Pancreas (tissue), 10 donors: ENCODE data around the gene EXO1. TPM values are rescaled to one million over a fixed set of nuclear protein-coding genes. Genes with fewer than 3 reads are reported as not detected.

Source experiments
- ATAC-seq, 4 donors: fragments of 200-7000 bp; cut with Tn5 transposase; one replicate each; pipeline versions ENCODE4 v1.8.0 to v1.9.1; 2020; ENCODE audit warnings: mild to moderate bottlenecking in 4 of 4, moderate library complexity in 4 of 4
- DNase-seq, 6 donors: peaks; one replicate each; pipeline ENCODE4 v3.0.0-alpha.2; 2020
- FAIRE-seq: peaks from 2 replicates; lab custom pipeline; 2012; peaks lifted over from hg19 to GRCh38; lab: Jason Lieb, UNC
- H3K27ac ChIP-seq, 4 donors: fragments of 200-600 bp; sonication (generic); 1 replicate in 3 of 4; 2 replicates in 1 of 4; pipeline versions ENCODE4 v1.5.0 to v1.8.0; 2020
- H3K27me3 ChIP-seq, 4 donors: fragments of 200-600 bp; one replicate each; pipeline ENCODE4 v1.8.0; 2021
- H3K36me3 ChIP-seq, 3 donors: fragments of 200-600 bp; sonication (generic) in 1 of 3; one replicate each; pipeline versions ENCODE4 v1.5.0 to v1.8.0; 2020 to 2021
- H3K4me1 ChIP-seq, 3 donors: fragments of 200-600 bp; one replicate each; pipeline ENCODE4 v1.8.0; 2021
- H3K4me3 ChIP-seq, 4 donors: fragments of 200-600 bp; sonication (generic) in 2 of 4; one replicate each; pipeline versions ENCODE4 v1.5.0 to v1.8.0; 2020 to 2021
- H3K9me3 ChIP-seq, 4 donors: fragments of 200-600 bp; one replicate each; pipeline ENCODE4 v1.8.0; 2021
- WGBS, 2 donors: extraction: QIAGEN DNeasy Blood & Tissue Kit; methylation state at CpG; one replicate each; pipeline ENCODE4 v1.1.7; 2013; 5-methylcytosine and 5-hydroxymethylcytosine counted together
- intact Hi-C, 3 donors: fragments of 100-400 bp; cut with DNase I; formaldehyde crosslinking; loops; one replicate each; pipeline versions ENCODE4 v1.11.1 to v1.14.2; 2022
- polyA plus RNA-seq, 2 donors: library from polyadenylated mRNA; stranded (reverse); fragments of 200-250 nt; gene quantifications; one replicate each; pipeline ENCODE4 v1.2.3, GENCODE V29; 2013
- total RNA-seq, 6 donors: library from RNA; stranded (reverse); fragmentation: NEBNext Ultra II Directional in 4 of 6; extraction: Animal tissue kit (Norgen Biotek cat#: 25700) in 4 of 6; gene quantifications; one replicate each; pipeline versions ENCODE4 v1.2.1 to v1.2.4, GENCODE V29; 2021 to 2023
- TF ChIP-seq, protein P1 (sequence below), 4 donors: fragments of 200-600 bp; sonication (generic) in 3 of 4; IDR thresholded peaks; one replicate each; pipeline versions ENCODE4 v1.5.0 to v1.8.0; 2021; ENCODE audit warnings: antibody characterized with exemption in 4 of 4
- donor health status: healthy with polysubstance abuse.
- donor health status: DM: no; HTN: no; CAD: no; lungs with moderate emphysema.
- donor health status: DM: no; HTN: no; CAD: no.
- donor health status: control.
- donor health status: control.
- donor health status: Bipolar disorder and iron deficiency.
- donor health status: DM: yes; HTN: yes; CAD: no.
- donor health status: DM: no; HTN: no; CAD: no.
- donor health status: DM: no; HTN: no; CAD: no.
- donor health status: DM: yes; HTN: yes; CAD: no.

Gene EXO1
- total and polyA plus RNA-seq, 8 donors, result 0.08 to 0.84 (median 0.34) TPM; not detected in 2

GRCh38 chr1:241839369-241839979, 8.5 kb upstream of the EXO1 start:
- no peaks in the 10 kb centered on the region for H3K4me1 ChIP-seq
- H3K4me3 ChIP-seq, result no peak overlapping the region
- H3K36me3 ChIP-seq, result no peaks in the 10 kb centered on the region
- intact Hi-C loops, result no loop called here
- ATAC-seq (peak in 1 of 4 donors; percentile 39), FAIRE-seq (no peak), DNase-seq (no peak)
- 67 to 89% methylated on average over 6 of the region's 6 CpGs for WGBS, 2 donors
- no peaks in the 10 kb centered on the region for H3K9me3 ChIP-seq
- no peak overlapping the region for H3K27ac ChIP-seq
- H3K27me3 ChIP-seq, result no peaks in the 10 kb centered on the region
- TF ChIP-seq, protein P1, sequence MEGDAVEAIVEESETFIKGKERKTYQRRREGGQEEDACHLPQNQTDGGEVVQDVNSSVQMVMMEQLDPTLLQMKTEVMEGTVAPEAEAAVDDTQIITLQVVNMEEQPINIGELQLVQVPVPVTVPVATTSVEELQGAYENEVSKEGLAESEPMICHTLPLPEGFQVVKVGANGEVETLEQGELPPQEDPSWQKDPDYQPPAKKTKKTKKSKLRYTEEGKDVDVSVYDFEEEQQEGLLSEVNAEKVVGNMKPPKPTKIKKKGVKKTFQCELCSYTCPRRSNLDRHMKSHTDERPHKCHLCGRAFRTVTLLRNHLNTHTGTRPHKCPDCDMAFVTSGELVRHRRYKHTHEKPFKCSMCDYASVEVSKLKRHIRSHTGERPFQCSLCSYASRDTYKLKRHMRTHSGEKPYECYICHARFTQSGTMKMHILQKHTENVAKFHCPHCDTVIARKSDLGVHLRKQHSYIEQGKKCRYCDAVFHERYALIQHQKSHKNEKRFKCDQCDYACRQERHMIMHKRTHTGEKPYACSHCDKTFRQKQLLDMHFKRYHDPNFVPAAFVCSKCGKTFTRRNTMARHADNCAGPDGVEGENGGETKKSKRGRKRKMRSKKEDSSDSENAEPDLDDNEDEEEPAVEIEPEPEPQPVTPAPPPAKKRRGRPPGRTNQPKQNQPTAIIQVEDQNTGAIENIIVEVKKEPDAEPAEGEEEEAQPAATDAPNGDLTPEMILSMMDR (IDR thresholded peaks at IDR 0.05), result no peak

- Histone ChIP-seq H3K36me3 (no peaks in the 10 kb centered on the region), H3K9me3 (no peaks in the 10 kb centered on the region), H3K27me3 (no peaks in the 10 kb centered on the region), H3K27ac (no peak overlapping the region), H3K4me3 (no peak overlapping the region), H3K4me1 (no peaks in the 10 kb centered on the region)
- WGBS, 2 donors, result 79 to 84% methylated on average over 6 of the region's 6 CpGs
- intact Hi-C loops, result no loop called here
- ATAC-seq (no peak), FAIRE-seq (no peak), DNase-seq (no peak)
- TF ChIP-seq, protein P1 (IDR thresholded peaks at IDR 0.05), result no peak
Observed at GRCh38 chr1:241840164-241840563, 7.8 kb upstream of the EXO1 start.

DNA sequence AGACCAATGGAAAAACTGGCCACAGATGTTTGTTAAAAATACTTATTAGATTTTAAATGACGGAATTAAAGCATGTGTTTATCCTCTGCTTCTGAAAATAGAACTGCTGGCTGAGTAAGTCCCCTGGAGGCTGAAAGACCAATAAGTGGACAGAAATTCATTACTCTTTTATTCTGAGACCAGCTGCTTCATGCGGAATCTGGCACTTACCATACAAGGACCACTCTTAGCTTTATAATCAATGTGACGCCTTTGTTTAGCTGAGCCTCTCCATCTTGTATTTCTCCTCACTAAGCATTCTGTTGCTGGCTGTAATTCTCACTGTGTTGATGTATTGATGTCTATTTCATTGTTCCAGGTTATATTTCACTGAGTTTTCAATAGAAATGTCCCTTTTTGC, 6.3 kb upstream of the EXO1 start:
- TF ChIP-seq, protein P1 (IDR thresholded peaks at IDR 0.05), result no peak
- H3K9me3 ChIP-seq, result no peaks in the 10 kb centered on the region
- no peaks in the 10 kb centered on the region for H3K36me3 ChIP-seq
- 75 to 85% methylated on average over 3 of the region's 3 CpGs for WGBS, 2 donors
- FAIRE-seq, result no peak
- no peak for ATAC-seq
- no peaks in the 10 kb centered on the region for H3K27me3 ChIP-seq
- H3K4me3 ChIP-seq, result no peak overlapping the region
- no peak for DNase-seq
- no peaks in the 10 kb centered on the region for H3K4me1 ChIP-seq
- intact Hi-C loops, result no loop called here
- no peak overlapping the region for H3K27ac ChIP-seq

- WGBS, 2 donors, result 84 to 97% methylated on average over 2 of the region's 2 CpGs
- Histone ChIP-seq H3K27me3 (no peaks in the 10 kb centered on the region), H3K27ac (no peak overlapping the region), H3K36me3 (no peaks in the 10 kb centered on the region), H3K4me3 (no peak overlapping the region), H3K4me1 (no peaks in the 10 kb centered on the region), H3K9me3 (no peaks in the 10 kb centered on the region)
- intact Hi-C loops, result no loop called here
- TF ChIP-seq, protein P1 (IDR thresholded peaks at IDR 0.05), result no peak
- DNase-seq (no peak), FAIRE-seq (no peak), ATAC-seq (no peak)
Observed at GRCh38 chr1:241842565-241842964, 5.4 kb upstream of the EXO1 start.

GRCh38 chr1:241844593-241844992, 3.4 kb upstream of the EXO1 start:
- TF ChIP-seq, protein P1 (IDR thresholded peaks at IDR 0.05), result no peak
- no peak overlapping the region for H3K27ac ChIP-seq
- DNase-seq (no peak), ATAC-seq (no peak), FAIRE-seq (no peak)
- H3K4me1 ChIP-seq, result peaks cover 4 to 5% (median 4%) of the 10 kb centered on the region in 3 donors
- no peak overlapping the region for H3K4me3 ChIP-seq
- no peaks in the 10 kb centered on the region for H3K27me3 ChIP-seq
- no peaks in the 10 kb centered on the region for H3K9me3 ChIP-seq
- intact Hi-C loops, result no loop called here
- 19 to 25% methylated on average over 6 of the region's 6 CpGs for WGBS, 2 donors
- H3K36me3 ChIP-seq, result no peaks in the 10 kb centered on the region
